Inflammatory macrophage treated with lipopolysaccharide for 1 hour (primary cell): ENCODE data around the gene LST1.

Source experiments
- DNase-seq, 2 donors: peaks; one replicate each; pipeline ENCODE4 v3.0.0-alpha.2; 2020 to 2022

LST1 gene

GRCh38 chr6:31560697-31561058 is 25.4 kb upstream of the LST1 start:
- no peak for DNase-seq

GRCh38 chr6:31567531-31568370 is 18.3 kb upstream of the LST1 start:
- DNase-seq, result peak; percentile 62 to 79

GRCh38 chr6:31568537-31568961 is 17.5 kb upstream of the LST1 start:
- peak; percentile 96 for DNase-seq

GRCh38 chr6:31569861-31570536 is 16.1 kb upstream of the LST1 start:
- no peak for DNase-seq

- no peak for DNase-seq
These were observed 13.8 kb upstream of the LST1 start, which contains the start of gene LTA for GRCh38 chr6:31572041-31572911. LTA (plus strand) TSS chr6:31572289; CDS start chr6:31572743, 454 bp downstream.

GRCh38 chr6:31573239-31574105 is 12.6 kb upstream of the LST1 start:
- no peak for DNase-seq

- peak in 1 of 2 donors; percentile 32 for DNase-seq
These were observed 11.7 kb upstream of the LST1 start for GRCh38 chr6:31574106-31575061.

GRCh38 chr6:31575335-31575901 is 10.7 kb upstream of the LST1 start, which contains the start of gene TNF:
TNF (plus strand) TSS chr6:31575565; CDS start chr6:31575742, 177 bp downstream.
- peak; percentile 97 to 99 for DNase-seq

- peak; percentile 62 to 76 for DNase-seq
These were observed 10.0 kb upstream of the LST1 start for GRCh38 chr6:31575952-31576685.

GRCh38 chr6:31576897-31577578 is 9.0 kb upstream of the LST1 start:
- DNase-seq, result peak; percentile 84

- peak; percentile 62 to 71 for DNase-seq
These were observed 8.5 kb upstream of the LST1 start for GRCh38 chr6:31577579-31577966.

GRCh38 chr6:31578184-31579118 is 7.6 kb upstream of the LST1 start:
- DNase-seq, result peak; percentile 72 to 75

- peak; percentile 50 to 69 for DNase-seq
These were observed 7.0 kb upstream of the LST1 start for GRCh38 chr6:31579119-31579505.

GRCh38 chr6:31579546-31580437 is 6.3 kb upstream of the LST1 start:
- peak; percentile 51 to 70 for DNase-seq

- DNase-seq, result peak in 1 of 2 donors; percentile 12
These were observed 5.7 kb upstream of the LST1 start for GRCh38 chr6:31580438-31580740.

- DNase-seq, result peak; percentile 64 to 82
These were observed 5.2 kb upstream of the LST1 start for GRCh38 chr6:31580807-31581433.
